ENCODE measurements around the gene KIF5C.
"Not testable (repeated sequence)": the region's sequence is repeated elsewhere in the genome, so short reads cannot be mapped to it uniquely, and the experiment has no call there.

Gene KIF5C

GRCh38 chr2:148874868-148875341 is at the start of gene KIF5C:
Gene KIF5C (plus strand): TSS chr2:148875227. CDS start chr2:148875618, 391 bp downstream.
- in situ Hi-C loops (cut with HindIII; ENCODE audit: low sequenced_read_pairs): no loop called here

GRCh38 chr2:148826791-148827190 is 48.2 kb upstream of the KIF5C start:
- in situ Hi-C loops (cut with HindIII; ENCODE audit: low sequenced_read_pairs): no loop called here

- in situ Hi-C loops (cut with HindIII; ENCODE audit: low sequenced_read_pairs): no loop called here
Observed at GRCh38 chr2:148828941-148829340, 46.1 kb upstream of the KIF5C start.

- in situ Hi-C loops (cut with HindIII; ENCODE audit: low sequenced_read_pairs): no loop called here
Observed at GRCh38 chr2:148829618-148830017, 45.4 kb upstream of the KIF5C start.

GRCh38 chr2:148832637-148833036 is 42.4 kb upstream of the KIF5C start:
- in situ Hi-C loops (cut with HindIII; ENCODE audit: low sequenced_read_pairs): no loop called here

- in situ Hi-C loops (cut with HindIII; ENCODE audit: low sequenced_read_pairs): no loop called here
Observed at GRCh38 chr2:148842050-148842449, 33.0 kb upstream of the KIF5C start.

- in situ Hi-C loops (cut with HindIII; ENCODE audit: low sequenced_read_pairs): no loop called here
Observed at GRCh38 chr2:148848146-148848545, 26.9 kb upstream of the KIF5C start.

GRCh38 chr2:148853458-148853857 is 21.6 kb upstream of the KIF5C start:
- in situ Hi-C loops (cut with HindIII; ENCODE audit: low sequenced_read_pairs): no loop called here

- in situ Hi-C loops (cut with HindIII; ENCODE audit: low sequenced_read_pairs): no loop called here
Observed at GRCh38 chr2:148860037-148860436, 15.0 kb upstream of the KIF5C start.

GRCh38 chr2:148861367-148861766 is 13.7 kb upstream of the KIF5C start:
- in situ Hi-C loops (cut with HindIII; ENCODE audit: low sequenced_read_pairs): no loop called here

GRCh38 chr2:148862478-148862877 is 12.5 kb upstream of the KIF5C start:
- in situ Hi-C loops (cut with HindIII; ENCODE audit: low sequenced_read_pairs): not testable (repeated sequence)

- in situ Hi-C loops (cut with HindIII; ENCODE audit: low sequenced_read_pairs): no loop called here
Observed at GRCh38 chr2:148865512-148865911, 9.5 kb upstream of the KIF5C start.

- in situ Hi-C loops (cut with HindIII; ENCODE audit: low sequenced_read_pairs): no loop called here
Observed at GRCh38 chr2:148866091-148866490, 8.9 kb upstream of the KIF5C start.

- in situ Hi-C loops (cut with HindIII; ENCODE audit: low sequenced_read_pairs): no loop called here
Observed at GRCh38 chr2:148867079-148867769, 7.8 kb upstream of the KIF5C start.

- in situ Hi-C loops (cut with HindIII; ENCODE audit: low sequenced_read_pairs): no loop called here
Observed at GRCh38 chr2:148875387-148876051, 492 bp downstream of the KIF5C start.

- in situ Hi-C loops (cut with HindIII; ENCODE audit: low sequenced_read_pairs): no loop called here
Observed at GRCh38 chr2:148876202-148876594, 1.2 kb downstream of the KIF5C start.

GRCh38 chr2:148876595-148877402 is 1.8 kb downstream of the KIF5C start:
- in situ Hi-C loops (cut with HindIII; ENCODE audit: low sequenced_read_pairs): no loop called here

- in situ Hi-C loops (cut with HindIII; ENCODE audit: low sequenced_read_pairs): no loop called here
Observed at GRCh38 chr2:148877403-148877740, 2.3 kb downstream of the KIF5C start.

- in situ Hi-C loops (cut with HindIII; ENCODE audit: low sequenced_read_pairs): no loop called here
Observed at GRCh38 chr2:148880636-148881035, 5.6 kb downstream of the KIF5C start.

GRCh38 chr2:148882051-148882450 is 7.0 kb downstream of the KIF5C start:
- in situ Hi-C loops (cut with HindIII; ENCODE audit: low sequenced_read_pairs): no loop called here

- in situ Hi-C loops (cut with HindIII; ENCODE audit: low sequenced_read_pairs): no loop called here
Observed at GRCh38 chr2:148885209-148885608, 10.2 kb downstream of the KIF5C start.

GRCh38 chr2:148885988-148886387 is 11.0 kb downstream of the KIF5C start:
- in situ Hi-C loops (cut with HindIII; ENCODE audit: low sequenced_read_pairs): no loop called here
